ENCODE data around the gene BRICD5. TPM values are rescaled to one million over a fixed set of nuclear protein-coding genes. Genes with fewer than 3 reads are reported as not detected.
"Not testable (repeated sequence)": the region's sequence is repeated elsewhere in the genome, so short reads cannot be mapped to it uniquely, and the experiment has no call there.

The BRICD5 gene
- 10 to 100 TPM; 10.3 to 12.5 TPM for total RNA-seq

GRCh38 chr16:2210386-2211365 is at the start of gene BRICD5:
BRICD5 (minus strand) TSS chr16:2210863; CDS start chr16:2210833, 30 bp downstream.
- no peak for DNase-seq
- no peaks in the 10 kb centered on the region for H3K9me3 Mint-ChIP-seq
- H3K4me3 Mint-ChIP-seq = no peak within 1 kb of the TSS
- POLR2A ChIA-PET = interaction anchor here (0.6 to 2.8 kb wide), 4 partner anchors 11 to 56 kb away, joined by 3 to 11 read pairs (median 3); partner anchors contain the start of genes ECI1 and TRAF7
- peaks cover 42% of the 10 kb centered on the region for H3K4me1 Mint-ChIP-seq
- H3K27ac Mint-ChIP-seq = no peak within 1 kb of the TSS
- CTCF ChIA-PET = no interaction called here
- peaks cover 29% of the 10 kb centered on the region for H3K36me3 Mint-ChIP-seq (ENCODE audit: low read depth)
- H3K27me3 Mint-ChIP-seq = no peaks in the 10 kb centered on the region

- DNase-seq = no peak
- H3K27ac Mint-ChIP-seq = no peak overlapping the region
- ChIA-PET CTCF (no interaction called here), POLR2A (interaction anchor here (1.9 kb wide), 1 partner anchor 9 kb away, joined by 9 read pairs; the partner anchor contains the start of gene ECI1)
- no peak overlapping the region for H3K4me3 Mint-ChIP-seq
- no peaks in the 10 kb centered on the region for H3K27me3 Mint-ChIP-seq
- peaks cover 12% of the 10 kb centered on the region for H3K4me1 Mint-ChIP-seq
- peaks cover 76% of the 10 kb centered on the region for H3K36me3 Mint-ChIP-seq (ENCODE audit: low read depth)
- H3K9me3 Mint-ChIP-seq = no peaks in the 10 kb centered on the region
Measured at GRCh38 chr16:2260250-2260649, 49.6 kb upstream of the BRICD5 start.

- H3K9me3 Mint-ChIP-seq, H3K4me3 Mint-ChIP-seq, DNase-seq, H3K27me3 Mint-ChIP-seq, H3K4me1 Mint-ChIP-seq, H3K27ac Mint-ChIP-seq, POLR2A ChIA-PET, CTCF ChIA-PET: not testable (repeated sequence)
- peaks cover 70% of the 10 kb centered on the region for H3K36me3 Mint-ChIP-seq (ENCODE audit: low read depth)
Measured at GRCh38 chr16:2258530-2258929, 47.9 kb upstream of the BRICD5 start.

GRCh38 chr16:2257726-2258125 is 47.1 kb upstream of the BRICD5 start:
- ChIA-PET POLR2A (no interaction called here), CTCF (interaction anchor here (0.6 kb wide), 1 partner anchor 662 kb away, joined by 3 read pairs; no protein-coding TSS in a partner anchor)
- Mint-ChIP-seq H3K36me3 (ENCODE audit: low read depth) (peaks cover 72% of the 10 kb centered on the region), H3K4me3 (no peak overlapping the region), H3K27ac (no peak overlapping the region), H3K4me1 (peaks cover 6% of the 10 kb centered on the region), H3K27me3 (no peaks in the 10 kb centered on the region), H3K9me3 (no peaks in the 10 kb centered on the region)
- no peak for DNase-seq

GRCh38 chr16:2256531-2257140 is 46.0 kb upstream of the BRICD5 start:
- POLR2A ChIA-PET = interaction anchor here (1.0 to 1.7 kb wide), 2 partner anchors 13 to 42 kb away, joined by 6 read pairs; partner anchors contain the start of gene PGP
- Mint-ChIP-seq H3K27ac (no peak overlapping the region), H3K27me3 (no peaks in the 10 kb centered on the region), H3K4me3 (no peak overlapping the region), H3K36me3 (ENCODE audit: low read depth) (peaks cover 64% of the 10 kb centered on the region), H3K9me3 (no peaks in the 10 kb centered on the region), H3K4me1 (peaks cover 10% of the 10 kb centered on the region)
- CTCF ChIA-PET = interaction anchor here (0.8 kb wide), 1 partner anchor 105 kb away, joined by 3 read pairs; no protein-coding TSS in a partner anchor
- no peak for DNase-seq

GRCh38 chr16:2253293-2253692 is 42.6 kb upstream of the BRICD5 start:
- H3K4me1 Mint-ChIP-seq = peaks cover 21% of the 10 kb centered on the region
- DNase-seq = no peak
- H3K36me3 Mint-ChIP-seq (ENCODE audit: low read depth) = peaks cover 46% of the 10 kb centered on the region
- H3K9me3 Mint-ChIP-seq = no peaks in the 10 kb centered on the region
- POLR2A ChIA-PET = interaction anchor here (0.7 to 5.4 kb wide), 6 partner anchors 11 to 660 kb away, joined by 3 to 43 read pairs (median 10); partner anchors contain the start of genes RNPS1 and TRAF7
- no peak overlapping the region for H3K4me3 Mint-ChIP-seq
- CTCF ChIA-PET = interaction anchor here (2.7 kb wide), 1 partner anchor 58 kb away, joined by 15 read pairs; no protein-coding TSS in a partner anchor
- H3K27ac Mint-ChIP-seq = no peak overlapping the region
- H3K27me3 Mint-ChIP-seq = no peaks in the 10 kb centered on the region

- H3K27ac Mint-ChIP-seq = peak overlapping the region; percentile 40
- CTCF ChIA-PET = interaction anchor here (0.9 to 2.7 kb wide), 2 partner anchors 16 to 58 kb away, joined by 3 to 15 read pairs; partner anchors contain the start of gene RNPS1
- POLR2A ChIA-PET = interaction anchor here (0.6 to 5.4 kb wide), 9 partner anchors 12 to 660 kb away, joined by 3 to 43 read pairs (median 6); partner anchors contain the start of genes AMDHD2, DNASE1L2, NUBP2 and RNPS1
Measured at GRCh38 chr16:2252806-2253148, 42.1 kb upstream of the BRICD5 start.

GRCh38 chr16:2251296-2252111 is 40.8 kb upstream of the BRICD5 start, which contains the start of gene ECI1:
ECI1 (minus strand) TSS chr16:2251587; CDS start chr16:2251566, 21 bp downstream.
- H3K27me3 Mint-ChIP-seq = no peaks in the 10 kb centered on the region
- peaks cover 20% of the 10 kb centered on the region for H3K4me1 Mint-ChIP-seq
- H3K9me3 Mint-ChIP-seq = no peaks in the 10 kb centered on the region
- ChIA-PET CTCF (interaction anchor here (0.6 to 2.7 kb wide), 12 partner anchors 10 to 269 kb away, joined by 3 to 15 read pairs (median 4); partner anchors contain the start of genes AMDHD2, PGP, RNPS1 and TEDC2), POLR2A (interaction anchor here (0.8 to 5.4 kb wide), 23 partner anchors 8 to 469 kb away, joined by 3 to 43 read pairs (median 5); partner anchors contain the start of genes ATP6V0C, BRICD5, CCNF and DNASE1L2)
- DNase-seq = peak; percentile 88
- peak within 1 kb of the TSS; percentile 90 for H3K4me3 Mint-ChIP-seq
- peak within 1 kb of the TSS; percentile 92 for H3K27ac Mint-ChIP-seq
- peaks cover 29% of the 10 kb centered on the region for H3K36me3 Mint-ChIP-seq (ENCODE audit: low read depth)

More at GRCh38 chr16:2252806-2253148, 42.1 kb upstream of the BRICD5 start:
- Mint-ChIP-seq H3K36me3 (ENCODE audit: low read depth) (peaks cover 41% of the 10 kb centered on the region), H3K9me3 (no peaks in the 10 kb centered on the region), H3K4me1 (peaks cover 21% of the 10 kb centered on the region), H3K4me3 (no peak overlapping the region), H3K27me3 (no peaks in the 10 kb centered on the region)
- no peak for DNase-seq

- no peaks in the 10 kb centered on the region for H3K27me3 Mint-ChIP-seq
- peaks cover 20% of the 10 kb centered on the region for H3K4me1 Mint-ChIP-seq
- DNase-seq = peak; percentile 54
- POLR2A ChIA-PET = interaction anchor here (0.6 to 5.4 kb wide), 18 partner anchors 9 to 906 kb away, joined by 3 to 43 read pairs (median 6); partner anchors contain the start of genes ATP6V0C, DNASE1L2, FAHD1 and HAGH
- CTCF ChIA-PET = interaction anchor here (0.6 to 2.7 kb wide), 12 partner anchors 10 to 270 kb away, joined by 3 to 15 read pairs (median 4); partner anchors contain the start of genes AMDHD2, PGP, TBC1D24 and TEDC2
- peak overlapping the region; percentile 90 for H3K4me3 Mint-ChIP-seq
- H3K36me3 Mint-ChIP-seq (ENCODE audit: low read depth) = peaks cover 25% of the 10 kb centered on the region
- H3K9me3 Mint-ChIP-seq = no peaks in the 10 kb centered on the region
- H3K27ac Mint-ChIP-seq = peak overlapping the region; percentile 92
Measured at GRCh38 chr16:2250652-2251295, 40.1 kb upstream of the BRICD5 start.

- H3K4me3 Mint-ChIP-seq = no peak overlapping the region
- peaks cover 13% of the 10 kb centered on the region for H3K36me3 Mint-ChIP-seq (ENCODE audit: low read depth)
- H3K27me3 Mint-ChIP-seq = no peaks in the 10 kb centered on the region
- peaks cover 11% of the 10 kb centered on the region for H3K4me1 Mint-ChIP-seq
- no peak overlapping the region for H3K27ac Mint-ChIP-seq
- POLR2A ChIA-PET = interaction anchor here (1.6 kb wide), 1 partner anchor 41 kb away, joined by 3 read pairs; the partner anchor contains the start of gene MLST8
- CTCF ChIA-PET = no interaction called here
- no peaks in the 10 kb centered on the region for H3K9me3 Mint-ChIP-seq
- DNase-seq = no peak
Measured at GRCh38 chr16:2246301-2246885, 35.7 kb upstream of the BRICD5 start.
